Lung (tissue), 12 donors: Measurements from ENCODE around the gene NEK5. TPM values are rescaled to one million over a fixed set of nuclear protein-coding genes. Genes with fewer than 3 reads are reported as not detected.
A peak's percentile ranks its signal among the peaks of the same experiment; 100 is the strongest.

Experiments used
- ATAC-seq: fragments of 200-7000 bp; cut with Tn5 transposase; one replicate; pipeline ENCODE4 v1.9.1; 2020; ENCODE audit warnings: moderate number of reproducible peaks; ENCODE audit not compliant: insufficient read depth, low FRiP score
- DNase-seq, 3 donors: peaks; one replicate each; pipeline ENCODE4 v3.0.0-alpha.2; 2013 to 2017
- H3K27ac ChIP-seq, 2 donors: one replicate each; pipeline ENCODE4 v1.5.1; 2013; ENCODE audit warnings: mild to moderate bottlenecking in 2 of 2, moderate library complexity in 2 of 2, control low read depth in 1 of 2, inconsistent platforms in 1 of 2, low read depth in 1 of 2, low read length in 1 of 2
- H3K27me3 ChIP-seq, 3 donors: one replicate each; pipeline ENCODE4 v1.5.1; 2013; ENCODE audit warnings: low read length in 2 of 3; ENCODE audit not compliant: control insufficient read depth in 3 of 3, insufficient read depth in 3 of 3
- H3K36me3 ChIP-seq, 4 donors: one replicate each; pipeline ENCODE4 v1.5.1; 2013; ENCODE audit warnings: low read length in 4 of 4, mild to moderate bottlenecking in 1 of 4, moderate library complexity in 1 of 4; ENCODE audit not compliant: control insufficient read depth in 4 of 4, insufficient read depth in 4 of 4
- H3K4me1 ChIP-seq, 5 donors: one replicate each; pipeline ENCODE4 v1.5.1; 2013; ENCODE audit warnings: low read length in 5 of 5, mild to moderate bottlenecking in 2 of 5, moderate library complexity in 1 of 5; ENCODE audit not compliant: control insufficient read depth in 5 of 5, insufficient read depth in 5 of 5
- H3K4me3 ChIP-seq: one replicate; pipeline ENCODE4 v1.5.1; 2013; ENCODE audit warnings: mild to moderate bottlenecking, control low read depth, moderate library complexity
- H3K9ac ChIP-seq, 2 donors: one replicate each; pipeline ENCODE4 v1.5.1; 2013; ENCODE audit warnings: low read length in 2 of 2, control low read depth in 1 of 2; ENCODE audit not compliant: insufficient read depth in 1 of 2
- H3K9me3 ChIP-seq, 4 donors: one replicate each; pipeline ENCODE4 v1.5.1; 2013; ENCODE audit warnings: low read length in 3 of 4, mild to moderate bottlenecking in 1 of 4, moderate library complexity in 1 of 4; ENCODE audit not compliant: control insufficient read depth in 4 of 4, insufficient read depth in 3 of 4
- CTCF ChIP-seq: IDR thresholded peaks from 2 replicates; pipeline ENCODE4 v1.5.1; 2012; ENCODE audit warnings: mild to moderate bottlenecking; ENCODE audit errors: control extremely low read depth, extremely low read depth
- WGBS, 2 donors: extraction: QIAGEN DNeasy Blood & Tissue Kit; methylation state at CpG; one replicate each; pipeline ENCODE4 v1.1.7; 2013; 5-methylcytosine and 5-hydroxymethylcytosine counted together
- polyA plus RNA-seq, 2 donors: library from polyadenylated mRNA; stranded (reverse); fragments of 200-250 nt; gene quantifications; one replicate each; pipeline ENCODE4 v1.2.1, GENCODE V29; 2013
- total RNA-seq, 2 donors: library from RNA; depleted of rRNA in 1 of 2; stranded (reverse); fragments of >200 nt in 1 of 2; gene quantifications; one replicate each; pipeline ENCODE4 v1.2.1, GENCODE V29; 2014 to 2021
- donor health status: control.
- donor health status: control.
- donor health status: Bipolar disorder and iron deficiency.
- donor health status: healthy.
- donor health status: DM: yes; HTN: yes; CAD: no.

NEK5 gene
- total and polyA plus RNA-seq, 4 donors: 2.1 to 13.3 (median 6.1) TPM

GRCh38 chr13:52159159-52159982 lies 30.5 kb upstream of the NEK5 start, which contains the start of gene NEK3:
Gene NEK3, minus strand, starts transcription at chr13:52159597. Its CDS starts 3,406 bp downstream, at chr13:52156191.
- Histone ChIP-seq H3K9me3 (no peaks in the 10 kb centered on the region), H3K27ac (peak within 1 kb of the TSS; percentile 80 to 87), H3K9ac (peak within 1 kb of the TSS; percentile 43 to 83), H3K36me3 (peaks cover 0 to 2% (median 0%) of the 10 kb centered on the region in 4 donors), H3K27me3 (no peaks in the 10 kb centered on the region), H3K4me3 (peak within 1 kb of the TSS; percentile 74), H3K4me1 (peaks cover 9 to 16% (median 11%) of the 10 kb centered on the region in 5 donors)
- DNase-seq (peak; percentile 85 to 89 (median 87)), ATAC-seq (peak; percentile 89)
- TF ChIP-seq CTCF: no peak
- WGBS, 2 donors: 2 to 3% methylated on average over 69 to 74 of the region's 74 CpGs

GRCh38 chr13:52158629-52159158 lies 29.8 kb upstream of the NEK5 start:
- Histone ChIP-seq H3K4me3 (peak overlapping the region; percentile 74), H3K9me3 (no peaks in the 10 kb centered on the region), H3K27me3 (no peaks in the 10 kb centered on the region), H3K27ac (peak overlapping the region; percentile 80 to 87), H3K9ac (peak overlapping the region; percentile 43 to 83), H3K4me1 (peaks cover 9 to 16% (median 11%) of the 10 kb centered on the region in 5 donors), H3K36me3 (peaks cover 0 to 2% (median 0%) of the 10 kb centered on the region in 4 donors)
- WGBS, 2 donors: 10 to 11% methylated on average over 17 of the region's 17 CpGs
- TF ChIP-seq CTCF: no peak
- peak; percentile 58 to 75 (median 73) for DNase-seq
- peak; percentile 38 for ATAC-seq

- ATAC-seq (no peak), DNase-seq (no peak)
- WGBS, 2 donors: 34 to 35% methylated on average over 1 of the region's 1 CpG
- H3K4me3 ChIP-seq: no peak overlapping the region
- no peaks in the 10 kb centered on the region for H3K9me3 ChIP-seq
- H3K9ac ChIP-seq: no peak overlapping the region
- peaks cover 0 to 4% (median 0%) of the 10 kb centered on the region in 4 donors for H3K36me3 ChIP-seq
- no peak for TF ChIP-seq CTCF
- H3K27ac ChIP-seq: peak overlapping the region in 1 of 2 donors; percentile 33
- H3K4me1 ChIP-seq: peaks cover 3 to 16% (median 11%) of the 10 kb centered on the region in 5 donors
- H3K27me3 ChIP-seq: no peaks in the 10 kb centered on the region
Observed at GRCh38 chr13:52156724-52157261, 27.9 kb upstream of the NEK5 start.
